Activated T-helper 9 cell treated with anti-CD3 and anti-CD28 coated beads, Interleukin-2, amount 50 U/mL, for 16 hours (primary cell): ENCODE results near the gene UCP2.
"Not testable (repeated sequence)": the region's sequence is repeated elsewhere in the genome, so short reads cannot be mapped to it uniquely, and the experiment has no call there.

Experiments used
- DNase-seq: peaks from one replicate; pipeline ENCODE4 v3.0.0-alpha.2; 2020; ENCODE audit warnings: low read depth

Gene UCP2

GRCh38 chr11:73944085-73944484 lies 38.6 kb downstream of the UCP2 start:
- DNase-seq: no peak

GRCh38 chr11:73942010-73942409 lies 40.6 kb downstream of the UCP2 start:
- DNase-seq: no peak

DNA sequence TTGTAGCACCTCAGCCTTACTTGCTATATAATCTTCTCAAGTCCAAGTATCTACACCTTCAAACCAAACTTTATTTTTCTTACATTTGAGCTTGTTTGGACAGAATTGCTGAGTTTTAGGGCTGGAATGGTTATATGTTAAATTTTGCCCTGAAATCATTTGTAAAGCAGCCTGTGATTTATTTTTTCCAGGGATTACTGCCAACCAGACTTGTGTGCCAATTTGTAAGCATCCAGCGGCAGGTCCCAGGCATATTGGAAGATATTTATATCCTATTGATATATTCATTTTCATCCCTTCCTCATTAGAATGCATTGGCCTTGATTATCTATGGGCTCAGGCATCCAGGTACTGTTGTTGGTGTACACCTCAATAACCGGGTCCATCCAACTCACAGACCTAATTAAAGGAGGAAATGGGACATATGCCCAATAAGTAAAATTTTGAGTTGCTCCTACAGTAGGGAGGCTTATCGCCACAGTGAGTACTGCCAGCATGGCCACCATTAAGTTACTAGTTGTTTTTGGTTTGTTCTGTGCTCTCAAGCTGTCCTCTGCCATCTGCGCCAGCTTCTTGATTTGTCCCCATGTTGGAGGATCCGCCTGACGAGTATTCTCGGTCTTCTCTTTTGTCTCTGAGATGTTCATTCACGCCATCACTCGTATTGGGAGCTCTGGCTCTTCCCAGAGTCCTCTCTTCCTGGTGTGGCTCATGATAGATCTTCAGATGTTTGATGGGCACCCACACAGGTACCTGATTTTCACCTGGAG lies 41.7 kb downstream of the UCP2 start:
- no peak for DNase-seq

GRCh38 chr11:73939096-73939495 lies 43.5 kb downstream of the UCP2 start:
- no peak for DNase-seq

DNA sequence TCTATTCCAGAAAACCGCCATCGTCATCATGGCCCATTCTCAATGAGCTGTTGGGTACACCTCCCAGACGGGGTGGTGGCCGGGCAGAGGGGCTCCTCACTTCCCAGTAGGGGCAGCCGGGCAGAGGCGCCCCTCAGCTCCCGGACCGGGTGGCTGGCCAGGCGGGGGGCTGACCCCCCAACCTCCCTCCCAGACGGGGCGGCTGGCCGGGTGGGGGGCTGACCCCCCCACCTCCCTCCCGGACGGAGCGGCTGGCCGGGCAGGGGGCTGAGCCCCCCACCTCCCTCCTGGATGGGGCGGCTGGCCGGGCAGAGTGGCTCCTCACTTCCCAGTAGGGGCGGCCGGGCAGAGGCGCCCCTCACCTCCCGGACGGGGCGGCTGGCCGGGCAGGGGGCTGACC lies 46.6 kb downstream of the UCP2 start:
- not testable (repeated sequence) for DNase-seq

GRCh38 chr11:73932781-73933180 lies 49.9 kb downstream of the UCP2 start:
- no peak for DNase-seq

- no peak for DNase-seq
Observed at GRCh38 chr11:73931951-73932350, 50.7 kb downstream of the UCP2 start.

DNA sequence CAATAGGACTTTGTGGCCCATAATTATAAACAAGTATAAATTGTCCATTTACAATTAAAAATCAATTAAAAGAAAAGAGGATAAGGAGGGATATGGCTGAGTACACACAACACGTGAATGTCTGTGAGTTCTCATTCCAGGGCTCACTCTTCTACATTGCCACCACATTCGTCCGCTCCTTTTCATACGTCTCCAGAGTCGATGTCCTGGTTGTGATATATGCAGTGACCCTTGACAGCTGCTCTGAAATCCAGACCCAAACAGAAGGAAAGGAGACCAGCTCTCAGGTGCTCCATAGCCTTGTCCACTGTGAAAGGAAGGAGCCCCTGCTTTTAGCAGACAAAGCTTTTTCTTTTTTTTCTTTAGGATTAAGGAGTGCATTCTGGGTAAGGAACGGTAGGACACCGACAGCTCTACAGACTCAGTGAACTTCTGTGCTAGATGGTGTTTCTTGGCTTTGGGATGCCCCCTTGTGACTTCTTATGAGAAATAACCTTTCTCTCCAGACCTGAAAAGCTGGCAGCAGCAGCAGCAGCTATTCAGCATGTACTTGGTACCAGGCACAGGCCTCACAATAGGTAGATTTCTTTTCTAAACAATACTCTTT lies 51.5 kb downstream of the UCP2 start:
- DNase-seq: no peak

- no peak for DNase-seq
Observed at GRCh38 chr11:73929388-73929787, 53.3 kb downstream of the UCP2 start.
